GM04503 (cell line): ENCODE measurements around the gene CELSR1.

Experiments used
- DNase-seq: peaks from one replicate; pipeline ENCODE4 v3.0.0-alpha.2; 2012; ENCODE audit warnings: low read depth

Gene CELSR1

DNA sequence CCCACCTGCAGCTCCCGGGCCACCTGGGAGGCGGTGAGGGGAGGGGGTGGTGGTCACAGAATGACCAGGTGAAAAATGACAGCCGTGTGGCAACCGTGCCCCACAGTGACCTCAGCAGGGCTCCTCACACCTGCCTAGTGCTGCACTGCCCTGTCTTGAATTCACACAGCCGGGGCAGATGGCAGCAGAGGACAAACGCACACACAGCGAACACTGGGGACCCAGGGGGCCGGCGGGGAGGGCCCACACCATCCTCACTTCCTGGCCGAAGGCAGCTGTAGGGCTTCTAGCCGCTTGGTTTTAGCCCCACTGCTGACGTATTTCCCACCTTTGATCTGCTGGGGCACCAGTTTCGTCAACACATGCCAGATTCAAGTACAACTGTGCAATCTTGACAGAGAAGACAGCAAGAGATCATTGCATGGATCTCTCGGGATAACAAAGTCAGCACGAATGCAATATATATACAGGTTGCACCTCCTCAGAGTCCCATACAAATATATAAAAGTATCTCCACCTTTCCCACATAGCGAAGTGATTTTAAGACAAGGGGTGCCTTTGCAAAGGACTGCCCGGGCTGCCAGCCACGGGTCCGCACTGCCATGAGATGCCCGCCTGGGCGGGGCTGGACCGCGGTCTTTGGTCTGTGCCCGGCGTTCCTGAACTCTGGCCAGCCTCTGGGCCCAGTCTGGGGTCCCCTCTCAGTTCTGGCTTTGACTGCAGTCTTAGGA lies 175.1 kb downstream of the CELSR1 start:
- DNase-seq = no peak

DNA sequence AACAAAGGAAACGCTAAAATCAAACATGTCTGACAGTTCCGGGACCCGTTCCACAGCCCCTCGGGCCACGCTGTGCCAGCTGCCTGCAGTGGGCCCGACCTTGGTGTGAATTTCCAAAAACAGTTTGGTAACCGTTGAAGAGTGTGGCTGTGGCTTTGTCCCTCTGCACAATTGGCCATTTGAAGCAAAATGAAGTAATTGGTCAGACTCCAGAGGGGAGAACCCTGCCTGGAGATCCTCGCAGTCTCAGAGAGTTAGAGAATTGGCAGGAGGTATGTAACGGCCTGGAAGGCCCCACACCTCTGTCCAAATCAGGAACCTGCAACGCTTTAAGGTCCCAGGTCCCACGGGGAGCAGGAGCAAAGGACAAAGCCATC lies 175.6 kb downstream of the CELSR1 start:
- no peak for DNase-seq

DNA sequence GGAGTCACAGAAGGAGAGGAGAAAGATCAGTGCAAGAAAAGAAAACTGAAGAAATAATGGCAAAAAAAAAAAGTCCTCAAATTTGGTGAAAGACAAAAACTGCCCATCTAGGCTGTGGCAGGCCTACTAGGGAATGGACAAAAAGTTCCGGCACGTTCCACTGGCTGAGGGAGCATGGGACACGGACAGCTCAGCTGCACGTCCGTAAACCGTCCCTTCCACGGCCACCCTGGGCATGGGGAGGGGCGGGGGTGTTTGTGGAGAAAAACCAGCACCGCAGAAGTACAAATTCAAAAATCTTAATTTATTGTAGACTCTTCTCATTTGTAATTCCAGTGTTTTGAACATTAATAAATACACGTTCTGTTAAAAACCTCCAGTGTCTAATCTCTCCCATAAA lies 176.5 kb downstream of the CELSR1 start:
- no peak for DNase-seq

DNA sequence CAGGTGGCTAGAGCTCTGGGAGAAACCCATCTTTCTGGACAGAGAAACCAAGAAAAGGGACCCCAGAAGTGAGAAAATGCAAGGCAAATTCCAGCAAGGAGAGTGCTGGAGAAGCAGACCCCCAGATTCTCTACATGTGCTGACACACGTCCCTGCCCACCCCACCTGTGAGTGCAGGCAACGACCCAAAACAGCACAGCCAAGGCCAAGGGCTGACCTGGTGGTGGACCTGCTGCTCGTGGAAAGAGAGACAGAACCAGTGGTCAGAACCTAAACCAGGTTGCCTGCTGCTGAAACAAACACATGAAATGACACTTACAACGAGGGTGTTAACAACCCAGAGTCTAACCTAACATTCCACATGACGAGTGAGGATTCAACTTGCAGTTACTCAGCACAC lies 177.3 kb downstream of the CELSR1 start:
- DNase-seq = no peak

DNA sequence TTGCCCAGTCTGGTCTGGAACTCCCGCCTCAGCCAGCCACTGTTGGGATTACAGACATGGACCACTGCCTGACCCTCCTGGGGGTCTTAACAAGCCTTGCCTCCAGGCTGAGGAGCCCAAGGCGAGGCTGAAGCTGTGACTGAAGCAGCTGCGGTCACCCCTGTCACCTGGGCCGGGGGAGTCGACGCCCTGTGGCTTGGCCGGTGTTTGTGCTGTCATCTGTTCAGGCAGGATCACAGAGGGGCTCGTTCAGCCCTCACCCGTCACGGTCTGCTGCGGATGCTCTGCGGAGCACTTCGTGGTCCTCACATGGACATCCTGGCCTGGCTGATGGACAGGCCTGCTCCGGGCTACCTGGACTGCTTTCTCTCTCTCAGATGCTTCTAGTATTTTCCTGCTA lies 178.1 kb downstream of the CELSR1 start:
- DNase-seq = no peak

DNA sequence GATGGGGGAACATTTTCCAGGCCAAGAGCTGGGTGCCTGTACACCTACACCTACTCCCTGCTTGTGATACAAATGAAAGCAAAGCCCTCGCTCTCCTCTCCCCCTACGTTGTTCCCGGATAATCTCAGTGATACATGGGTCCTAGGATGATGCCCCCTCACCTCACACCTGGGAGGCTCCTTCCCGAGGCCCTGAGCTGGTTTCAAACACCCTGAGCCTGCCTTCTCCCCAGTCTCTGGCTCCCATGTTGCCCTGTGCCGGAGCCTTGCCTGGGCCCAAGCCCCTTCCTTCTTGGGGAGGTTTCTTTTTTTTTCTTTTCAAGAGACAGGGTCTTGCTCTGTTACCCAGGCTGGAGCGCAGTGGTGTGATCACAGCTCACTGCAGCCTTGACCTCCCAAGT lies 178.7 kb downstream of the CELSR1 start:
- DNase-seq = no peak

DNA sequence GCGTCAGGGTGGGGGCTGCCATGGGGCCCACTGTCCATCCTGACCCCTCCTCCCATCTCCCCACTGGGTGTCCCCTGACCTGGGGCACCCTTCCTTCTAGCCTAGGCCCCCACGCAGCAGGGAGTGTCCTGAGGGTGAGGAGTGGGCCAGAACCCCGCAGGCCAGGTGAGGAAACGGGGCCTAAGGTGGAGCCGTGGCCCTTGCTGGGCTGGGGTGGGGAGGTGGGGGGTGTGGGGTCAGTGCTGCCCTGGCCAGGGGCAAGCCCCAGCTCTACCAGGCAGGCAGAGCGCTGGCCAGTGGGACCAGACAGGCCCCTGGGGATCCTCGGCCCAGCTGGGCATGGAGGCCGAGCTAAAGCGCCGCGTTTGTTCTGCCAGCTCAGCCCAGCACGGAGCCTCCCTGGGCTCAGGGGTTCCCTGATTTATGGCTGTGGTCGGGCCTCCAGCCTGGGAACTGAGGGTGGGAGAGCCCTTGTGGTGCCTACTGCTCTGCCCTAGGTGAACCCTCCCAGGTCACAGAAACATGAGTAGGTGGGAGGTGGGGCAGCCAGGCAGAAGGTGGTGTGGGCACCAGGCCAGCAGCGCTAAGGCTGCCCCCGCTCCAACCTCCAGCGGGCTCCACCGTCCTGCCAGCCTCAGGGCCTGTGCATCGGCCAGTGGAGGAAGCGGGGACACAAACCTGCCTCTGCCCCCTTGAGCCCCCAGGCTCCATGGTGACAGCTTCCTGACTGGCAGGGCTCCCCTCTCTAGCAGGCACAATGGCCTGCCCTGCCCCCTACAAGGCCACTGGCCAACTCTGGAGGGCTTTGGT lies 179.5 kb downstream of the CELSR1 start:
- no peak for DNase-seq

DNA sequence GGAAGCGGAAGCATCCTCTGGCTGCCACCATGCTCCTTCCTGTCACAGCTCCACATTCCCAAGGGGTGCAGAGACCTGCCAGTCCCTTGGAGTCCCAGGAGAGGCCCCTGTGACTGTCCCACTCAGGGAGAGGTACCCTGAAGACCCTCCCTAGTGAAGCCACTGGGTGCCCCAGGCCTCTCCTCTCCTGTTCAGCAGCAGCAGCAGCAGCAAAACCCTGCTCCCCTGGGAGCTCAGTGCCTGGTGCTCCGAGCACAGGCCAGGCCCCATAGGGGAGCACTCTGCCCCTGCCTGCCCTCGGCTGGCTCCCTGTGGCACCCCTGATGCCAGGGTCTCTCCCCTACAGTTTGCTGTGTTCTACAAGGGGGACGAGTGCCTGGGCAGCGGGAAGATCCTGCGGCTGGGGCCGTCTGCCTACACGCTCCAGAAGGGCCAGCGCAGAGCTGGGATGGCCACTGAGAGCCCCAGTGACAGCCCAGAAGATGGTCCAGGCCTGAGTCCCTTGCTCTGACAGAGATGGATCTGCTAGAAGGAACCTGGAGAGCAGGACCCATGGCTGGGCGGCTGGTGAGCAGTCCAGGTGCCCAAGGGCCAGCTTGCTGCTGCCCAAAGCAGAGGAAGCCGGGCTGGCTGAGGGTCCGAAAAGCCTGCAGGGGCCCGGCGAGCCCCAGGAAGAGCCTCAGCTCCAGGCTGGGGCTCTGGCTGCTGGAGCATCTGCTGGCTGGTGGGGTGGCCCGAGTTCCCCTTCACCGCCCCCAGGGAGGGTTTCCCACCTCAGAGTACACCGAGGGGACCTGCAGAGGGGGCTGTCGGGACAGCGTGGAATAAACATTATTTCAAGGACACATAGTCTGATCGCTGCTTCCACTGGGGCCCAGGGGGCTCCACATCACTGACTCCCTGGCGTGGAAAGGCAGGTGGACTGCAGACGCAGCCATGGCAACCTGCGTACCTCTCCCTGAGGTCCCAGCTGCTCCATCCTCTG lies 180.6 kb downstream of the CELSR1 start:
- no peak for DNase-seq

DNA sequence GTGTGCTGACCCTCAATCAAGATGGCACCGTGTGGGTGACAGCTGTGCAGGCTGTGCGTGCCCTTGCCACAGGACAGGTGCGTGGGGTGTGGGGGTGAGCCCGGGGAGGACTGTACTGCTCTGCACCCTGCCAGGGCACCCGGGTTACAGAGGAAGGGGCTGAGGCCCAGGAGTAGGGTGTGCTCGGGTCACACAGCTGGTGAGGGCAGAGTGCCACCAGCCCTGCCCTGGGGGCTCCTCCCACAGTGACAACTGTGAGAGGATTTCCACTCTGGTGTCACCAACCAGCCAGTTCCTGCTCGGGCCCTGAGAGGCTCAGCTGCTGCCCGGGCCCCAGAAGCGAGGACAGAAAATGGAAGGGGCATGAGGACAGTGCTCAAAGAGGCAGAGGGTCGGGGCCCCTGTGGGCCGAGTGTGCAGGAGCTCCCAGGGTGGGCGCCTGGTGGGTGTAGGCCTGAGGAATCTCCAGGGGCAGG lies 181.4 kb downstream of the CELSR1 start:
- no peak for DNase-seq

DNA sequence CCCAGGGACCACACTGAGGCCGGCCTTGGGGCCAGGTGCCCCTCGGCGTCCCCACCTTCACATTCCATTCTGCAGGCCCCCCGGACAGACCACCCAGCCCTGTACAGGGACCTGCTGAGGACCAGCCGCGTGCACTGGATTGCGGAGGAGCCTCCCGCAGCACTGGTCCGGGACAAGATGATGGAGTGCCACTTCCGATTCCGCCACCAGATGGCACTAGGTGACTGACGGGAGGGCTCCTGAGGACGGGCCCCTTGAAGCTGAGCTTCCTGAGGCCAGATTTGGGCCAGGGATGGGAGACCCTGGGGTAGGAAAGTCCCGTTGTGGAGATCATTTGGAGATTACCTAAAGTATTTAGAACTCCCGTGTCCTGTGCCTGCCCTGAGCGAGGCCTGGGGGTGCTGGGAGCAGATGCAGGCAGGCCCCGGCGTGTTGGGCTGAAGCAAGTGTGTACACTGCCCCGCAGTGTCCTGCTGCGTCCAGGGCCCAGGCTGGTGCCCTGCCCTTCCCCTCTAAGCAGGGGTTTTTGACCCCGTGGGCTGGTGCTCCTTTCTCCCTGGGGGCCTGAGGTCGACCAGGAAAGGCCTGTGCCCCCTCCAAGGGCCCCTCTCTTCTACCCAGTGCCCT lies 181.9 kb downstream of the CELSR1 start:
- no peak for DNase-seq

DNA sequence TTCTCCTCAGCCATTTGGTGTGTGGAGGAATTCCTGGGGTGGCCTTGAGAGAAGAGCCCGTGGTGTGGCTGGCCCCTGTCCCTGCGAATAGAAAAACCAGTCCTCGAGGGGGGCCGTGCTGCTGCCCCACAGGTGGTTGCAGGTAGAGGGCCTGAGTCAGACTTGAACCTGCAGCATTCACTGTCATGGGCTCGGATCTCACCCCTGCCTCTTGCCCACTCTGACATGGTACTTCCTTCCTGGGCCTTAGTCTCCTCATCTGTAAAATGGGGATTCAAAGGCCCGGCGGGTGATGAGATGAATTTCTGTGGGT lies 182.5 kb downstream of the CELSR1 start:
- DNase-seq = no peak

DNA sequence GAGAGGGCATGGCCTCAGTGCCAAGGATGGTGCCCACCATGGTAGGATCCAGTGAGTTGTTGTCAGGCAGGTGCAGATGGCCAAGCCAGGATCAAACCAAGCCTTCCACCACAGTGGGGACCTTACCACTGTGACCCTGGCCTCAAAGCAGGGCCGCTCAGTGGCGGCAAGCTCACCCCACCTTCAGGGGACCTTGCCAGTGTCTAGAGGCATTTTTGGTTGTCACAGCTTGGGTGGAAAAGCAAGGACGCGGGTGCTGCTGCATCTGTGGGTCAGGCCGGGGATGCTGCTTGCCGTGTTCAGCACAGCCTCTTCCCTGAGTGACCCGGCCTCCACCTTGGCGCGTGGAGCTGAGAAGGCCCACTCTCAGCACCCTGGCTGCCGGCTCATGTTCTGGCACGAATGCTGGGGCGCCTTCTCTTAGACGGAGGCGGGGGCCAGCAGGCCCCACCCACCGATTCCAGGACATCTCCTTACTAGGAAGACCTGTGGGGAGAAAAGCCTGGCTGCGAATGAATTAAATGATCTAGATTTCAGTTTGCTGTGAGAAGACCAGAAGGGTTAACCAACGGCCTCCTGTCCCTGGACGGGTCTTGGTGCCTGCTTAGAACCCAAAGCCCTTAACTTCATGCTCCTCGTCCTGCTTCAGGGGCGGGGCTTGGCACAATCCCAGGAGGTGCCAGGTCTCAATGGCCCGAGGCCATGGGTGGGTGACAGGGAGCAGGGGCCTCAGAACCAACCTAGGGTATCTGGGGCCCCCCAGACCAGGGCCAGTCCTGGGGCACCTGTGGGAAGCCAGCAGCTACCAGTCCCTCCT lies 183.0 kb downstream of the CELSR1 start:
- no peak for DNase-seq

DNA sequence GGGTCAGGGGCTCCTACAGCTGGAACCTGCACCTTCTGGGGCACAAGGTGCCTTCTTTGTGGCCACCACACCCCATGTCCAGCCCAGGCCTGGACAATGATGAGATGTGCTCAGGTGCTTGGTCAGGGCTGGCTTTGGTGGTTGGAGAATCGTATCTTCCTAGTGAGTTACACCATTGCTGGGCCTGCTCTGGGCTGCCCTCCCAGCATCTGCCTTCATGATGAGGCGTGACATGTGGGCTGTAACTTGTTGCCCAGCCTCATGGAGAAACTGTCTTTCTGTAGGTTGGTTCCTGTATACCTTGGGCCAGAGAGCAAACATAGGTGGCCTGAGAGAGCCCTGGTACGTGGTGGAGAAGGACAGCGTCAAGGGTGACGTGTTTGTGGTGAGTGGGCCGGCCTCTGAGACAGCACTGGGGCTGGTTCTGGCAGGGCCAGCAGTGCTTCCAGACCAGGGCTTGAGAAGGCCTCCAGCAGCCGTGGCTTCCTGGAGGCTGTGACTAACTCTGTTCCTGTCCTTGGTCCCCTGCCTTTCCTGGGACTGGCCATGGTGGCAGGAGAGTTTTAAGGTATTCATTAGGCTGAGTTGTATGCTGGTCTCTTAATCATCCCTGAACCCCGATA lies 183.8 kb downstream of the CELSR1 start:
- DNase-seq = no peak

DNA sequence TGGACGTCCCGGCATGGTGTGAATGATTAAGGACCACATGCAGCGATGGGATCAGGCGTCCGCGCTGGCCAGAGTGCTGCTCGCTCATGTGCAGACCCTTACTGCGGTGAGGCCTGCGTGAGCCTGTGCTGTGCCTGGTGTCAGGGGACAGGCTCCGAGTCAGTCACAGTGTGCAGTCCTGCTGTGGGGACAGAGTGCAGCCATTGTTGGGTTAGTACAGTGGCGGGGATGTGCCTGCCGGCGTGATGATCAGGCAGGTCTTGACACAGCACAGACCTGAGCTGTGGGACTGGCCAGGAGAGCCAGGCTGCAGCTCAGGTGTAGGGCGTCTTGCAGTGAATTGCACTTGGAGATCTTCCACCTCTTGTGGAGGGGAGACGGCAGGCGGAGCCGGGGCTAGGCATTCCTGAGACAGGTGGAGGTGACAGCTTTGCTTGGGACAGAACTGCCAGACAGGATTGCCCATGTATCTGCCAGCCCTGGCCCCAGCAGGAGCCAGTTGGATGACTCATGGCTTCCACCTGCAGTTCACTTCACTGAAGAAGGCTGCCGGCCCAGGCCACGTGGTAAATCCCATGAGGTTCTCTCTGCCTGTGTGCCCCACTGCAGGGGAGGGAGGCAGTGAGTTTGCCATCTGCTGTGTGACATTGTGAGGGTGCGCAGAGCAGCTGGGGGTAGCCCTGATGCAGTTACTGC lies 184.6 kb downstream of the CELSR1 start:
- no peak for DNase-seq

DNA sequence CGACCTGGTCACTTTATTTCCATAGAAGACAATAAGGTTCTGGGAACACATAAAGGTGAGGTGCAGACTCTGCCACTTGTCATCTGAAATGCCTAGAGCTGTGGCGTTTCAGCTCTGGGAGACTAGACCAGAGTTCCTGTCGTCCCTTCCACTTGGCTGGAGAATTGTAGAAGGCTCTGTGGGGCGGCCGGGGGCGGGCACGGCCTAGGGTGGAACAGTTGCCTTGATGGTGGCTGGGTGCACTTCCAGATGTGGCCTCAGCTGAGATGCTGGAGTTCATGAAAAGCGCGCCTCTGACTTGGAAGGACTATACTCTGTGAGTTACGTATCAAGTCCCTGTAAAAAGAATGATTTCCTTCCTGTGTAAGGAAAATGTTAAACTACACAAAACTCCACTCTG lies 185.1 kb downstream of the CELSR1 start:
- no peak for DNase-seq

DNA sequence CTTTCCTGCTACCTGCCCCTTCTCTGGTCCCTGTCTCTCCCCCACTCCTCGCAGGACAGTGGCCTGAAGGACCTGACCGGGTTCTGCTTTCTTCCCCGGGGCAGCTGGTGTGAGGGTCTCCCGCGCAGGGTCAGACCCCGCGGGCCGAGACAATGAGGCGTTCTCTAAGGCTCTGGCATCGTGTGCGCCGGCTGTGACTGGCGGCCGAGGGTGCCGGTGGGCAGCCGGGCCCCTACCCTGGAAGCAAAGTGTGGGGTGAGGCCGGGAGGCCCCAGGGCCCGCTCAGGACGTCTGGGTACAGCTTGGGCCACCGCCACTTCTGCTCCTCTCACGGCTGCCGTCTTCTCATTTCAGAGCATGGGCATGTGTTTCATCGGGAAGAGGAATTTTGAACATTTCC lies 185.7 kb downstream of the CELSR1 start:
- no peak for DNase-seq

DNA sequence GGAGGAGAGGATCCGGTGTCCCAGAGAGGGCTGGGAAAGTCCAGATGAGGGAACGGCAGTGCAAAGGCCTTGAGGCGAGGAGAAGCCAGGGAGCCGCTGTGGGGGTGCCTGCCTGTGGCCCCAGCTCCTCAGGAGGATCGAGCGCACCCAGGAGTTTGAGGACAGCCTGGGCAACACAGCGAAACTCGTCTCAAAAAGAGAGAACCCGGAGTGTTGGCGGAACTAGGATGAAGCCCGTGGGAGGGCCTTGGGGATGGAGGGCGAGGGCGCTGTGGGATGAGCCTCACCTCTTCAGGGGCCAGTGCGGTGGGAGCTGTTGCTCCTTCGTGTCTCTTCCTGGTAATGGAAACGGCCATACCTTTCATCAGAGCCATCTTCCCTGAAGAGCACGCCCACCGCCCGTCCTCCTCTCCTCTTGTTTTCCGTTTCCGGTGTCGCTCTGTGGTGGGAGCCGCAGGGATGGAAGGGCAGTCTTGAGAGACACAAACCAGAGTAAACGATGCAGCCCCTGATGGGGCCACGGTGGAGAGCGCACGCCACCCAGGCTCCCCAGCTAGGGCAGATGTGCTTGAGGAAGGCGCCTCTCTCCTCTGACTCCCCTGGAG lies 186.2 kb downstream of the CELSR1 start:
- DNase-seq = no peak

DNA sequence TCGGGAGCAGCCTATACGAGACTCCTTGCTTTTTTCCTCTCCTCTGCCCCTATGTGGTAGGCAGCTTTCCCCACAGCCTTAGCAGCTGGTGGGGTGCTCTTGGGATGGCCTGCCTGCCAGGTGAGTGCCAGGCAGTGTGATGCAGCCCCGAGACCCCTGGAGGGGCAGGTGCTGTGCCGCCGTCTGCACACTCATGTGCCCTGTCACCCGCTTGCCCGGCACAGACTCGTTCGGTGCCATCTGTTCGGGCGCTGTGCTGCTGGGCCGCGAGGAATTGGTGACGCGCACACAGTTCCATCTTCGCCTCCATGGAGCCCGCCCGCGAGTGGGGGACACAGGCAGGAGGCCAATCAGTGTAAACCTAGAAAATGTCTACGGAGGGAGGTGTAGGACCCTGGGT lies 186.8 kb downstream of the CELSR1 start:
- DNase-seq = no peak

DNA sequence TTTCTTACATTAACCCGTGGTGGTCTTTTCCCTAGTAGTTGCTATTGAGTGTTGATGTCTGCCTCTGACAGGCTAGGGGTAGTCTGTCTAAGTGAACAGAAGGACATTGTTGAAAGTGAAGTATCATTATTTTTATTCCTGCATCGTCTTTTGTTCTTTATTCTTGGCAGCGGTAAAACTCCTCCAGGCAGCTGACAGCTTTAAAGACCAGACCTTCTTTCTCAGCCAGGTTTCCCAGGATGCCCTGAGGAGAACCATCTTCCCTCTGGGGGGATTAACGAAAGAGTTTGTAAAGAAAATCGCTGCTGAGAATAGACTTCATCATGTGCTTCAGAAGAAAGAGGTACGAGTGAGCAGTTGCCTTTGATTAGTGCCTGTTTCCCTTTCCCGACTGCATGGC lies 187.3 kb downstream of the CELSR1 start:
- no peak for DNase-seq

DNA sequence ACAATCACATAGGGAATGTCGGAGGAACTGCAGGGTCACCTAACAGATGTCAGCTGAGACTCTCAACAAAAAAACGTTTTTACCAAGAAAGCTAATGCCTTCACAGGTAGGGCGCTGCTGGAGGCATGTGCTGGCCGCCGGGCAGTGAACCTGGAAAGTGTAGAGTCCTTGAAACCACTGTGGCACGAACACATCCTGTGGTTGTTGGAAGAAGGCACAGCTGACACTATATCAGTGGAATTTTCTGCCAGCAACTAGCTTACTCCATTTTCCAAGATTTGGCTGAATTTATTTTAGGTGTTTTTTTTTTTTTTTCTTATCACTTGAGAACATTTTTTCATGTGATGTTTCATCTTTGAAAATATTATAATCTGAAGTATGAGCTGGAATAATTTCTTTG lies 187.7 kb downstream of the CELSR1 start:
- no peak for DNase-seq
